Thoracic aorta (tissue), 2 donors: Measurements from ENCODE around the gene KRT23. TPM values are rescaled to one million over a fixed set of nuclear protein-coding genes. Genes with fewer than 3 reads are reported as not detected.

Experiments
- ATAC-seq: fragments of 150-250 bp; one replicate; pipeline ENCODE4 v1.8.0; 2017; ENCODE audit warnings: low read depth; ENCODE audit not compliant: insufficient number of reproducible peaks, low FRiP score
- DNase-seq: peaks from one replicate; pipeline ENCODE4 v3.0.0-alpha.2; 2020; ENCODE audit warnings: low spot score
- H3K27ac ChIP-seq, 2 donors: fragments of 200-600 bp; sonication (generic); 1 replicate in 1 of 2; 2 replicates in 1 of 2; pipeline ENCODE4 v1.5.1; 2016; ENCODE audit warnings: mild to moderate bottlenecking in 2 of 2, moderate library complexity in 2 of 2
- H3K27me3 ChIP-seq: fragments of 200-600 bp; sonication (generic); replicated peaks from 2 replicates; pipeline ENCODE4 v1.6.0; 2016; ENCODE audit warnings: mild to moderate bottlenecking; ENCODE audit not compliant: insufficient read depth
- H3K36me3 ChIP-seq: fragments of 200-600 bp; sonication (generic); one replicate; pipeline ENCODE4 v1.5.1; 2016
- H3K4me1 ChIP-seq, 2 donors: fragments of 200-600 bp; sonication (generic); 1 replicate in 1 of 2; 2 replicates in 1 of 2; pipeline versions ENCODE4 v1.5.1 to v1.6.0; 2016; ENCODE audit warnings: low read depth in 2 of 2, mild to moderate bottlenecking in 1 of 2; ENCODE audit not compliant: control insufficient read depth in 1 of 2
- H3K4me3 ChIP-seq: fragments of 200-600 bp; sonication (generic); 2 replicates; pipeline ENCODE4 v1.5.1; 2016; ENCODE audit warnings: mild to moderate bottlenecking
- H3K9me3 ChIP-seq: fragments of 200-600 bp; sonication (generic); 2 replicates; pipeline ENCODE4 v1.5.1; 2016
- CTCF ChIP-seq: fragments of 200-600 bp; sonication (generic); IDR thresholded peaks from one replicate; pipeline ENCODE4 v1.5.1; 2019; ENCODE audit warnings: antibody characterized with exemption
- total RNA-seq, 2 donors: library from RNA; depleted of rRNA; stranded (reverse); fragments of >200 nt; gene quantifications; one replicate each; pipeline versions ENCODE4 v1.1.0 to v1.2.3, GENCODE V29; 2016

The KRT23 gene
- total RNA-seq, 2 donors from 2014 or later: 0.54 TPM; not detected in 1

DNA sequence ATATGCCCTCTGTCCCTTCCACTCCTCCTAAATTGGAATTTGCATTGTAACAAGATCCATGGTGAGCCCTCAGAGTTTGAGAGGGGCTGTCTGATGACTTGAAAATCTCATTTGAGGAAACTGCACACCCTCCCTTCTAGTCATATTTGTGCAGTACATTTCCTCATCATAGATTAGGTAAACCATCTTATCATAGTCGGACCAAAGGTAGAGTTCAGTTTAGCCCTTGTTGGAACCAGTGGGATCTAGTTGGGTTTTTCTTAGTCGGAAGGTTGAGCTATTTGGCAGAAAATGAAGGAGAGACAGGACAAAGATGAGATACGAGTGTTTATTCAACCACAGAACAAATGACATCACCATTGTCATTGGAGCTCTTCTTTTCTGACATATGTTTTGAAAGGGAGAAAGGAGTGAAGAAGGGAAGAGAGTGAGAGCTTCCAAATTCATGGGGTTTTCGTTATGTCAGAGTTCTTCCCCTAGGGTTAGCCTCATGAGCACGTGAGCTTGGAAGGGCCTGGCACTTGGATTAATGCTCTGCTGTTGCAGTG, 36.6 kb downstream of the KRT23 start:
- no peaks in the 10 kb centered on the region for H3K27me3 ChIP-seq
- no peak for TF ChIP-seq CTCF
- no peaks in the 10 kb centered on the region for H3K4me1 ChIP-seq
- no peaks in the 10 kb centered on the region for H3K9me3 ChIP-seq
- H3K27ac ChIP-seq: no peak overlapping the region
- DNase-seq: no peak
- H3K36me3 ChIP-seq: no peaks in the 10 kb centered on the region
- ATAC-seq: no peak
- H3K4me3 ChIP-seq: no peak overlapping the region

DNA sequence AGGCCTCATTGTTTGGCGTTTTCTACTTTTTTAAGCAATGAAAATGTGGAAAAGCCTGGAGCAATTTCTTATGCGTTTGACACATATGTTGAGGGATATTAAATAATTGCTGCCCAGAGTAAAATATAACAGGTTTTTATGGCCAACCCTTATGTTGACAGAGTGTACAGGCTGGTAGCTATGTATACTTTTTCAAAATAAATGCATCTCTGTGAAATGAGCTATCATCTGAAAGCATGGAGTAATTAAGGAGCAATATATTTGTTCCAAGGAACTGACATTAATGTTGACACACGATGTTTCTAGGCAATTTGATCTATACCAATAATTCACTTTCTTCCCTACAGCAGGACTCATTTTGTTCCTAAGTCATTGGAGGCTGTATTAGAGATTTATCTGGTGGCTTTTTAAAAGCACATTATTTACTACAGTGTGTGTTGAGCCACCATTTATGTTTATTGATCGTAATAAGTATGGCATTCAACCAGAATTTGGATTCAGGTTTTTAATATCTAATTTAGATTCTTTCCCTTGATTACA, 40.5 kb downstream of the KRT23 start:
- DNase-seq: no peak
- Histone ChIP-seq H3K4me3 (no peak overlapping the region), H3K27ac (no peak overlapping the region), H3K36me3 (no peaks in the 10 kb centered on the region), H3K27me3 (no peaks in the 10 kb centered on the region), H3K4me1 (no peaks in the 10 kb centered on the region), H3K9me3 (no peaks in the 10 kb centered on the region)
- TF ChIP-seq CTCF: no peak
- ATAC-seq: no peak

DNA sequence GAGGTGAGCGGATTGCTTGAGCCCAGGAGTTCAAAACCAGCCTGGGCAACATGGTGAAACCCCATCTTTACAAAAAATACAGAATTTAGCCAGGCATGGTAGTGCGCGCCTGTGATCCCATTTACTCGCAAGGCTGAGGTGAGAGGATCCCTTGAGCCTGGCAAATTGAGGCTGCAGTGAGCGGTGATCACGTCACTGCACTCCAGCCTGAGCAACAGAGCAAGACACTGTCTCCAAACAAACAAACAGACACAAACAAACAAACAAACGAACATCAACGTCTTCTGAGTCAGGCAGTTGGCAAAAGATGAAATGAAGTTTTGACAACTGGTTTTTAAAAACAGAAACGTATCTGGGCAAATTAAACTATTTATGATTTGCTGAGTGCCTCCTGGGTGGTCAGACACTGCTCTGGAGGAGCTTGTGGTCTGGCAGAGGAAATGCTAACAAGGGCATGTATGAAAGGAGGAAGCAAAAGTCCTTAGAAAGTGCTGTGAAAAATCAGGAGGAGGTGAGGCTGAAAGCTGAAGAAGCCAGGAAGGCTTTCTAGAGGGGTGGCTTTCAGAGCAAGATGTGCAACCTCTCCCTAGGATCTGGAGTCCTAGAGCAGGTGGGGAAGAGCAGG, 42.2 kb downstream of the KRT23 start:
- Histone ChIP-seq H3K27me3 (no peaks in the 10 kb centered on the region), H3K4me3 (no peak overlapping the region)
- no peak for TF ChIP-seq CTCF

DNA sequence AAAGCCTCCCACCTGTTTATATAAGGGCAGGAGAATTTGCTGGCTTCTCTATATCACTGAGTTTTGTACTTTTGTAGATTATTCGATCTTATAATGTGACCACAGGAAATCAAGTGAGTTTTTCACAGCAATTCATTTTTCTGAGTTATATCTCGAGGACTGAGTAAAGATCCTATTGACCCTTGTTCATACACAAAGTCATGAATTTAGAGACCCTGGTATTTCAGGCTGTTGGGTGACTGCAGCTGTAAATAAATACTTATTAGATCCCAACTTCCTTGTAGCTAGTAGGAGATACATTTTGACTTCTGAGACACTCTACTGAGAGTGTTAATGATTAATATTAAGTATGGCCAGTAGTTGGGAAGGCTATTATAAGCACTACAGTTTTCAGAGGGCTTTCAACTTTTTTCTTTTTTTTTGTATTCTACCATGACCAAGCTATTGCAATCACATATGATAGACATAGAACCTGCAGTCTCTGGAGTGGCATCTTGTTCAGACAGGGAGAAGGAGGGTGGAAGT, 49.2 kb downstream of the KRT23 start:
- H3K27me3 ChIP-seq: no peaks in the 10 kb centered on the region
- DNase-seq (no peak), ATAC-seq (no peak)
- H3K4me3 ChIP-seq: no peak overlapping the region
- no peak for TF ChIP-seq CTCF
- H3K36me3 ChIP-seq: no peaks in the 10 kb centered on the region
- no peak overlapping the region for H3K27ac ChIP-seq
- peaks cover 0 to 5% of the 10 kb centered on the region in 2 donors for H3K4me1 ChIP-seq
- H3K9me3 ChIP-seq: no peaks in the 10 kb centered on the region

More for the DNA sequence above, 42.2 kb downstream of the KRT23 start:
- ATAC-seq (no peak), DNase-seq (no peak)
- H3K4me1 ChIP-seq: no peaks in the 10 kb centered on the region
- H3K36me3 ChIP-seq: no peaks in the 10 kb centered on the region
- no peaks in the 10 kb centered on the region for H3K9me3 ChIP-seq
- no peak overlapping the region for H3K27ac ChIP-seq

DNA sequence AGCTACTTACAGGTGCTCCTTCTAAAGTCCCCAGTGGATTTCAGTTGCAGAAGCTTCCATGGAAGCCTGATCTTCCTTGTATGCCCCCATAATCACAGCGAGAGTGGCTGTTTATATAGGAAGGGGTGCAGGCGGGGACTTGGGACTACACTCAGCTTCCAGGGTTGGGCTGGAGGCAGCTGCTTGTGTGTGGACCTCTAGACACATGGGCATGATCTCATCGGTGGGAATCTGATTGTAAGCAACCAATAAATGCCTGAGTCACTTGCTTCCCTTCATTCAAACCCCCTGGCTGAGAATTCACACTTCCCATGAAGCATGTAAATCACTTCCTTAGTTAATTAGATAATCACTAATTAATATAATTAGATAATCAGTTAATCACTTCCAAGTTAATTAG, 51.4 kb downstream of the KRT23 start:
- ATAC-seq (no peak), DNase-seq (no peak)
- Histone ChIP-seq H3K27ac (no peak overlapping the region), H3K27me3 (no peaks in the 10 kb centered on the region), H3K4me1 (peaks cover 0 to 5% of the 10 kb centered on the region in 2 donors), H3K36me3 (no peaks in the 10 kb centered on the region), H3K4me3 (no peak overlapping the region), H3K9me3 (no peaks in the 10 kb centered on the region)
- no peak for TF ChIP-seq CTCF
